ENCODE measurements around the gene RAD23A.

DNA sequence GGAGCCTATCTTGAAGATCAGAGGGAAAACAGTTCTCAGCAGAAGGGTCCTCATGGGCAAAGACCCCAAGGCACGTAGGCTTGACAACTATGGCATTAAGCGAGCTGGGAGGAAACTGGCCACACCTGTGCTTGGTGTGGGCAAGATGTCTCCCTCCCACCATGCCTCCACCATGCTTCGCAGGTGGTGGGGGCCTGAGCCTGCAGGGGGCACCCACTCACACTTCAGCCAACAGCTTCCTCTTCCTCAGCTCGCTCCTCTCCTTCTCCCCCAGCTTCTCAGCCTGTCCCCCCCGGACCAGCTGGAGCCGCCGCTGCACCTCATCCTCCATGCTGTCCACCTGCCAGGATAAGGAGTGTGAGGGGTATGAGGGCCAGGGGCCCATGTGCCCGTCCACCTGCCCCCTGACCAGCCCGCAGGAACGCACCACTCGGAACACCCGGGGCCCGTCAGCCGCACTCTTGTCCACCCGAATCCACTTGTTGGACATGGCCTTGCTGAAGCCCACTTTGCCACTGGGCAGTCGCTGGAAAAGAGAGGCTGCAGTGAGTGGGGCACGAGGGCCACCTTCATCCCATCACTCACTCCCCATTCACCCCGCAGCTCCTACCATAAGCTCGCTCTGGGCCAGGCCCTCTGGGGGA lies 15.5 kb upstream of the RAD23A start:
- TF ChIP-seq EZH2 (IDR thresholded peaks at IDR 0.05; ENCODE audit: low read length, missing control alignments) = no peak
- TF ChIP-seq, protein P1, sequence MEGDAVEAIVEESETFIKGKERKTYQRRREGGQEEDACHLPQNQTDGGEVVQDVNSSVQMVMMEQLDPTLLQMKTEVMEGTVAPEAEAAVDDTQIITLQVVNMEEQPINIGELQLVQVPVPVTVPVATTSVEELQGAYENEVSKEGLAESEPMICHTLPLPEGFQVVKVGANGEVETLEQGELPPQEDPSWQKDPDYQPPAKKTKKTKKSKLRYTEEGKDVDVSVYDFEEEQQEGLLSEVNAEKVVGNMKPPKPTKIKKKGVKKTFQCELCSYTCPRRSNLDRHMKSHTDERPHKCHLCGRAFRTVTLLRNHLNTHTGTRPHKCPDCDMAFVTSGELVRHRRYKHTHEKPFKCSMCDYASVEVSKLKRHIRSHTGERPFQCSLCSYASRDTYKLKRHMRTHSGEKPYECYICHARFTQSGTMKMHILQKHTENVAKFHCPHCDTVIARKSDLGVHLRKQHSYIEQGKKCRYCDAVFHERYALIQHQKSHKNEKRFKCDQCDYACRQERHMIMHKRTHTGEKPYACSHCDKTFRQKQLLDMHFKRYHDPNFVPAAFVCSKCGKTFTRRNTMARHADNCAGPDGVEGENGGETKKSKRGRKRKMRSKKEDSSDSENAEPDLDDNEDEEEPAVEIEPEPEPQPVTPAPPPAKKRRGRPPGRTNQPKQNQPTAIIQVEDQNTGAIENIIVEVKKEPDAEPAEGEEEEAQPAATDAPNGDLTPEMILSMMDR (conservative IDR thresholded peaks at IDR 0.05 in 1 of 2, IDR thresholded peaks at IDR 0.05 in 1 of 2; ENCODE audit: low read depth in 1 of 2, low read length in 2 of 2) = no peak
